GM12878 (cell line): ENCODE measurements around the gene F3. TPM values are rescaled to one million over a fixed set of nuclear protein-coding genes. Genes with fewer than 3 reads are reported as not detected.

Experiments used
- ATAC-seq: fragments of 200-7000 bp; cut with Tn5 transposase; 3 replicates; pipeline ENCODE4 v1.9.1; 2020; ENCODE audit warnings: mild to moderate bottlenecking, moderate library complexity
- BruUV-seq: library from RNA; stranded (reverse); fragments of 400-500 nt; replicated peaks from 2 replicates; lab custom pipeline; 2021; lab: Mats Ljungman, UMichigan
- CTCF ChIA-PET: fragments of 300-600 bp; sonication (Branson Sonifier 250); formaldehyde crosslinking; extraction: SDS; loops from one replicate; lab custom pipeline; 2021; ENCODE audit warnings: inconsistent platforms; lab: Yijun Ruan, JAX
- POLR2A ChIA-PET: fragments of 350-600 bp; formaldehyde crosslinking; extraction: SDS; loops from one replicate; lab custom pipeline; 2021; ENCODE audit warnings: inconsistent platforms; lab: Charles Lee
- RAD21 ChIA-PET: fragments of 300-600 bp; sonication (Branson Sonifier 250); formaldehyde crosslinking; loops from one replicate; lab custom pipeline; 2023; ENCODE audit warnings: antibody characterized with exemption; ENCODE audit not compliant: unreplicated experiment; lab: Charles Lee
- SMC1A ChIA-PET: fragments of 300-600 bp; sonication (Branson Sonifier 250); formaldehyde crosslinking; loops from one replicate; lab custom pipeline; 2023; ENCODE audit not compliant: unreplicated experiment, uncharacterized antibody; lab: Charles Lee
- DNase-seq: peaks from one replicate; pipeline ENCODE4 v3.0.0-alpha.2; 2011; ENCODE audit warnings: low read depth, low spot score
- FAIRE-seq: peaks from 3 replicates; lab custom pipeline; 2011; peaks lifted over from hg19 to GRCh38; lab: Jason Lieb, UNC
- H2AFZ ChIP-seq: 2 replicates; pipeline ENCODE4 v1.6.0; 2011; ENCODE audit warnings: low read depth, low read length, control low read depth; ENCODE audit not compliant: control insufficient read depth
- H3K27ac ChIP-seq: 2 replicates; pipeline ENCODE4 v1.5.1; 2011; ENCODE audit warnings: control low read depth; ENCODE audit not compliant: control insufficient read depth, insufficient read depth
- H3K27me3 ChIP-seq, 2 experiments: replicated peaks in 1 of 2; 2 replicates each; pipeline versions ENCODE4 v1.6.0 to v1.6.1; 2011; ENCODE audit warnings: low read length in 1 of 2; ENCODE audit not compliant: control insufficient read depth in 2 of 2, insufficient read depth in 2 of 2
- H3K36me3 ChIP-seq, 2 experiments: 2 replicates each; pipeline ENCODE4 v1.5.1; 2011; ENCODE audit warnings: low read length in 1 of 2; ENCODE audit not compliant: control insufficient read depth in 2 of 2, insufficient read depth in 2 of 2
- H3K4me1 ChIP-seq: 2 replicates; pipeline ENCODE4 v1.6.1; 2011; ENCODE audit warnings: mild to moderate bottlenecking, low read length, moderate library complexity, mixed read lengths; ENCODE audit not compliant: control insufficient read depth, insufficient read depth
- H3K4me2 ChIP-seq: 2 replicates; pipeline ENCODE4 v1.6.0; 2011; ENCODE audit warnings: control low read depth; ENCODE audit not compliant: control insufficient read depth, insufficient read depth
- H3K4me3 ChIP-seq: fragments of 200-600 bp; sonication (generic); 2 replicates; pipeline ENCODE4 v1.5.1; 2016
- H3K79me2 ChIP-seq: 2 replicates; pipeline ENCODE4 v1.6.0; 2011; ENCODE audit warnings: low read length; ENCODE audit not compliant: control insufficient read depth, insufficient read depth
- H3K9ac ChIP-seq: 2 replicates; pipeline ENCODE4 v1.8.0; 2011; ENCODE audit warnings: low read length, control low read depth, mixed read lengths; ENCODE audit not compliant: control insufficient read depth, insufficient read depth
- H3K9me3 ChIP-seq: replicated peaks from 3 replicates; pipeline ENCODE4 v1.5.1; 2011; ENCODE audit warnings: mild to moderate bottlenecking, low read length; ENCODE audit not compliant: control insufficient read depth, insufficient read depth
- H4K20me1 ChIP-seq: 2 replicates; pipeline ENCODE4 v1.6.0; 2011; ENCODE audit not compliant: control insufficient read depth, insufficient read depth
- CBX3 ChIP-seq: fragments of 200-600 bp; sonication (generic); IDR thresholded peaks from 2 replicates; pipeline ENCODE4 v1.6.1; 2016; ENCODE audit warnings: low read depth, borderline replicate concordance
- CHD1 ChIP-seq: IDR thresholded peaks from 2 replicates; pipeline ENCODE4 v1.6.1; 2012; ENCODE audit warnings: low read depth, low read length, improper control_type of control experiment
- CHD4 ChIP-seq: fragments of 200-600 bp; sonication (generic); IDR thresholded peaks from 2 replicates; pipeline ENCODE4 v1.6.1; 2016; ENCODE audit warnings: mild to moderate bottlenecking
- EZH2 ChIP-seq: IDR thresholded peaks from 2 replicates; pipeline ENCODE4 v1.6.1; 2012; ENCODE audit warnings: low read depth, mild to moderate bottlenecking, control low read depth, inconsistent platforms, low read length, borderline replicate concordance; ENCODE audit not compliant: control insufficient read depth
- HDAC2 ChIP-seq: fragments of 200-600 bp; sonication (generic); IDR thresholded peaks from 2 replicates; pipeline ENCODE4 v1.6.1; 2017
- HDGF ChIP-seq: fragments of 450-650 bp; IDR thresholded peaks from 2 replicates; pipeline ENCODE4 v1.6.1; 2016; ENCODE audit warnings: antibody characterized with exemption
- NBN ChIP-seq: fragments of 450-650 bp; IDR thresholded peaks from 2 replicates; pipeline ENCODE4 v1.6.1; 2016
- RBBP5 ChIP-seq: fragments of 200-600 bp; sonication (generic); conservative IDR thresholded peaks from 2 replicates; pipeline ENCODE4 v1.6.1; 2016
- RFX5 ChIP-seq: IDR thresholded peaks from 2 replicates; pipeline ENCODE4 v1.6.1; 2011; ENCODE audit warnings: low read depth, low read length, improper control_type of control experiment
- SP1 ChIP-seq: IDR thresholded peaks from one replicate; pipeline ENCODE4 v1.6.1; 2011; ENCODE audit warnings: low read depth, low read length
- SRF ChIP-seq, 2 experiments: IDR thresholded peaks; 2 replicates each; pipeline ENCODE4 v1.6.1; 2011; ENCODE audit warnings: low read depth in 2 of 2, low read length in 2 of 2, mild to moderate bottlenecking in 1 of 2, moderate library complexity in 1 of 2
- TAF1 ChIP-seq: IDR thresholded peaks from 2 replicates; pipeline ENCODE4 v1.6.1; 2011; ENCODE audit warnings: mild to moderate bottlenecking, low read depth, low read length, borderline replicate concordance
- WRNIP1 ChIP-seq: IDR thresholded peaks from 2 replicates; pipeline ENCODE4 v1.6.1; 2011; ENCODE audit warnings: low read depth, low read length, improper control_type of control experiment, borderline replicate concordance
- ZNF207 ChIP-seq: fragments of 450-650 bp; IDR thresholded peaks from 2 replicates; pipeline ENCODE4 v1.6.1; 2014; ENCODE audit warnings: antibody characterized with exemption, mild to moderate bottlenecking, borderline replicate concordance
- ZNF217 ChIP-seq: fragments of 450-650 bp; IDR thresholded peaks from 2 replicates; pipeline ENCODE4 v1.6.1; 2017; ENCODE audit warnings: antibody characterized with exemption, mild to moderate bottlenecking
- ZNF687 ChIP-seq: fragments of 450-650 bp; IDR thresholded peaks from 2 replicates; pipeline ENCODE4 v1.6.1; 2017; ENCODE audit warnings: mild to moderate bottlenecking, moderate library complexity
- ZSCAN29 ChIP-seq: fragments of 450-650 bp; IDR thresholded peaks from 2 replicates; pipeline ENCODE4 v1.6.1; 2017; ENCODE audit warnings: mild to moderate bottlenecking, moderate library complexity
- WGBS: methylation state at CpG from one replicate; pipeline ENCODE4 v1.1.6; 2016; ENCODE audit warnings: low lambda C conversion rate; ENCODE audit not compliant: insufficient replicate concordance, insufficient coverage; ENCODE audit errors: missing lambda C conversion rate; 5-methylcytosine and 5-hydroxymethylcytosine counted together
- in situ Hi-C: fragments of 300-500 bp; cut with MboI; formaldehyde crosslinking; loops from 9 replicates; pipeline ENCODE4 v1.14.3; 2018; ENCODE audit warnings: mixed read lengths
- intact Hi-C: fragments of 100-400 bp; cut with micrococcal nuclease; formaldehyde crosslinking; loops from one replicate; pipeline ENCODE4 v1.14.2; 2022; ENCODE audit not compliant: unreplicated experiment
- polyA plus RNA-seq, 11 experiments: library from polyadenylated mRNA; depleted of rRNA in 4 of 11; unstranded in 6 of 11; stranded (reverse) in 5 of 11; fragments of >200 nt; fragmentation: Nextera tagmentation in 4 of 11; fragmentation: Illumina TruSeq in 1 of 11; extraction: Ambion mirVana in 4 of 11; extraction: Trizol in 1 of 11; gene quantifications; 1 replicate in 1 of 11; 2 replicates in 10 of 11; pipeline versions ENCODE4 v1.2.1 to v1.2.3, GENCODE V29; 2011 to 2016; ENCODE audit warnings: inconsistent platforms in 2 of 11, missing spikeins in 2 of 11, low read depth in 1 of 11
- total RNA-seq, 4 experiments: library from RNA; depleted of rRNA in 3 of 4; stranded (reverse); fragments of >200 nt in 3 of 4; fragmentation: Illumina TruSeq in 1 of 4; extraction: Trizol in 1 of 4; gene quantifications; 2 replicates each; pipeline versions ENCODE4 v1.2.1 to v1.2.3, GENCODE V29; 2013 to 2021
- TF ChIP-seq, protein P1 (sequence below): IDR thresholded peaks from 2 replicates; pipeline ENCODE4 v1.6.1; 2012; ENCODE audit warnings: low read depth, low read length, improper control_type of control experiment
- TF ChIP-seq, protein P2 (sequence below): fragments of 450-650 bp; IDR thresholded peaks from 2 replicates; pipeline ENCODE4 v1.6.1; 2017; ENCODE audit warnings: borderline replicate concordance

F3 gene
- total and polyA plus RNA-seq, 10 of the 15 experiments (the other 5 are each of a cell fraction or from before 2014, with no cell fraction given), result 0.18 to 0.33 TPM; not detected in 8

GRCh38 chr1:94526152-94526980, 15.2 kb downstream of the F3 start (continued):
- no peak for TF ChIP-seq RFX5
- TF ChIP-seq, protein P1, sequence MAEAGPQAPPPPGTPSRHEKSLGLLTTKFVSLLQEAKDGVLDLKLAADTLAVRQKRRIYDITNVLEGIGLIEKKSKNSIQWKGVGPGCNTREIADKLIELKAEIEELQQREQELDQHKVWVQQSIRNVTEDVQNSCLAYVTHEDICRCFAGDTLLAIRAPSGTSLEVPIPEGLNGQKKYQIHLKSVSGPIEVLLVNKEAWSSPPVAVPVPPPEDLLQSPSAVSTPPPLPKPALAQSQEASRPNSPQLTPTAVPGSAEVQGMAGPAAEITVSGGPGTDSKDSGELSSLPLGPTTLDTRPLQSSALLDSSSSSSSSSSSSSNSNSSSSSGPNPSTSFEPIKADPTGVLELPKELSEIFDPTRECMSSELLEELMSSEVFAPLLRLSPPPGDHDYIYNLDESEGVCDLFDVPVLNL, result no peak

DNA sequence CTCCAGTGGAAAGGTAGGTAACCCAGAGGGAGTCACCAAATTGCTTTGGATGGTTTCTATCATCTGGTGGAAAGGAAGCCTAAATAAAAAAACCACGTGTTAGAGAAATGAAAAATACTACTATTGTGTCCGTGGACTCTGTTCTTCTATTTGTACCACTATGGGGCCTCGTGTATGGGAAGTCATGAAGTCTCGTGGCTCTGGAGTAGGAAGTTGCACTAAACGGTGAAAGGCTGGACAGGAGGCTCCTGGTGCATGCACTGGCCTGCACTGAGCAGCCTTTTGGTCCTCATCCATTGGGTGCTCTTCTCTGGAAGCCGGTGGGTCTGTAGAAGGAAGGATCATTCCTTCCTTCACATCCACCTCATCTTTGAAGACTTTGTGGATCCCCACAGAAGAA, 17.0 kb downstream of the F3 start:
- ChIA-PET CTCF (no interaction called here), RAD21 (no interaction called here), SMC1A (no interaction called here), POLR2A (no interaction called here)
- H3K9ac ChIP-seq, result no peak overlapping the region
- in situ Hi-C loops (loop anchor here (5.0 kb wide), 1 partner anchor 273 kb away; no protein-coding TSS in a partner anchor), intact Hi-C loops (no loop called here)
- WGBS, result 67% methylated on average over 6 of the region's 6 CpGs
- H3K4me2 ChIP-seq, result no peak overlapping the region
- H3K79me2 ChIP-seq, result no peaks in the 10 kb centered on the region
- H2AFZ ChIP-seq, result no peak overlapping the region
- no peaks in the 10 kb centered on the region for H3K4me1 ChIP-seq
- no peak for DNase-seq
- H4K20me1 ChIP-seq, result no peaks in the 10 kb centered on the region
- no peak overlapping the region for H3K4me3 ChIP-seq
- H3K27me3 ChIP-seq, result no peaks in the 10 kb centered on the region
- H3K27ac ChIP-seq, result no peak overlapping the region
- no peaks in the 10 kb centered on the region for H3K36me3 ChIP-seq
- no TSS peak for BruUV-seq
- no peak for ATAC-seq
- H3K9me3 ChIP-seq, result no peaks in the 10 kb centered on the region
- FAIRE-seq, result no peak
- TF ChIP-seq TAF1, result no peak
- no peak for TF ChIP-seq NBN
- TF ChIP-seq SRF (IDR thresholded peaks at IDR 0.05; ENCODE audit: low read depth in 2 of 2, low read length in 2 of 2), result no peak
- TF ChIP-seq HDGF, result no peak
- no peak for TF ChIP-seq ZNF687
- TF ChIP-seq HDAC2, result no peak
- TF ChIP-seq ZNF207, result no peak
- no peak for TF ChIP-seq CHD1
- TF ChIP-seq, protein P2, sequence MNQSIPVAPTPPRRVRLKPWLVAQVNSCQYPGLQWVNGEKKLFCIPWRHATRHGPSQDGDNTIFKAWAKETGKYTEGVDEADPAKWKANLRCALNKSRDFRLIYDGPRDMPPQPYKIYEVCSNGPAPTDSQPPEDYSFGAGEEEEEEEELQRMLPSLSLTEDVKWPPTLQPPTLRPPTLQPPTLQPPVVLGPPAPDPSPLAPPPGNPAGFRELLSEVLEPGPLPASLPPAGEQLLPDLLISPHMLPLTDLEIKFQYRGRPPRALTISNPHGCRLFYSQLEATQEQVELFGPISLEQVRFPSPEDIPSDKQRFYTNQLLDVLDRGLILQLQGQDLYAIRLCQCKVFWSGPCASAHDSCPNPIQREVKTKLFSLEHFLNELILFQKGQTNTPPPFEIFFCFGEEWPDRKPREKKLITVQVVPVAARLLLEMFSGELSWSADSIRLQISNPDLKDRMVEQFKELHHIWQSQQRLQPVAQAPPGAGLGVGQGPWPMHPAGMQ, result no peak
- no peak for TF ChIP-seq CHD4
- no peak for TF ChIP-seq RBBP5
- no peak for TF ChIP-seq WRNIP1
- no peak for TF ChIP-seq SP1
- TF ChIP-seq ZSCAN29, result no peak
- TF ChIP-seq EZH2, result no peak
- no peak for TF ChIP-seq ZNF217
- no peak for TF ChIP-seq CBX3
